ENCODE results near the gene PFKFB3. TPM values are rescaled to one million over a fixed set of nuclear protein-coding genes. Genes with fewer than 3 reads are reported as not detected.

The PFKFB3 gene
- total and polyA plus RNA-seq, 2 of the 4 experiments (the other 2 are of a cell fraction): 34.1 to 45.5 TPM

GRCh38 chr10:6242089-6242488 lies 39.4 kb downstream of the PFKFB3 start:
- ATAC-seq (ENCODE audit: low read depth) (peak; percentile 74), DNase-seq (peak; percentile 80)
- Histone ChIP-seq H3K14ac (replicated peaks; ENCODE audit: low read depth, low read length) (peak overlapping the region; percentile 69), H3K27ac (ENCODE audit: insufficient read depth, low read length) (peak overlapping the region; percentile 81), H2AFZ (replicated peaks; ENCODE audit: low read length, poor library complexity) (no peak overlapping the region), H3K9me3 (ENCODE audit: control insufficient read depth, insufficient read depth, low read length) (no peaks in the 10 kb centered on the region), H4K91ac (ENCODE audit: insufficient read depth, low read depth, low read length) (peak overlapping the region; percentile 43; the same call in 1 of the 2 replicates), H3K56ac (ENCODE audit: extremely low read depth, insufficient read depth, low read length) (no peak overlapping the region), H4K5ac (ENCODE audit: low read depth, low read length) (no peak overlapping the region; the same call in 1 of the 2 replicates), H3K9ac (ENCODE audit: low read depth, low read length) (no peak overlapping the region), H2AK5ac (ENCODE audit: low read depth, low read length) (peak overlapping the region; percentile 77), H3K18ac (ENCODE audit: low read depth, low read length) (peak overlapping the region; percentile 68), H3K9me1 (ENCODE audit: insufficient read depth, low read length) (peaks cover 8% of the 10 kb centered on the region), H4K8ac (ENCODE audit: low read depth in 2 of 2, low read length in 2 of 2) (peak overlapping the region in 1 of 2 experiments; percentile 76; a peak in 1 of 4 replicates), H3K4ac (ENCODE audit: low read depth, low read length) (peak overlapping the region; percentile 94), H4K20me1 (ENCODE audit: insufficient read depth, low read length) (no peaks in the 10 kb centered on the region; the same call in 1 of the 2 replicates), H2BK20ac (ENCODE audit: low read depth, low read length) (peak overlapping the region; percentile 90; the same call in 1 of the 2 replicates), H2AK9ac (replicated peaks; ENCODE audit: low read depth, low read length, poor library complexity) (peak overlapping the region; percentile 58), H3K4me1 (ENCODE audit: control insufficient read depth, insufficient read depth, low read length) (peaks cover 15% of the 10 kb centered on the region), H2BK5ac (ENCODE audit: low read depth, low read length, poor library complexity, severe bottlenecking) (peak overlapping the region; percentile 81), H2BK120ac (ENCODE audit: low read depth, low read length) (peak overlapping the region; percentile 93), H3K36me3 (ENCODE audit: control insufficient read depth, insufficient read depth, low read length) (peaks cover 3% of the 10 kb centered on the region; the same call in 1 of the 2 replicates), H2BK15ac (ENCODE audit: low read depth, low read length) (peak overlapping the region; percentile 53; the same call in 1 of the 3 replicates), H3K79me1 (ENCODE audit: low read depth in 1 of 2, low read length in 2 of 2) (peaks cover 0 to 18% of the 10 kb centered on the region in 2 experiments; a peak in 3 of 4 replicates), H3K23ac (ENCODE audit: low read depth, low read length) (peak overlapping the region; percentile 95), H3K4me3 (ENCODE audit: insufficient read depth, low read depth, low read length) (no peak overlapping the region), H3K4me2 (ENCODE audit: low read depth, low read length) (peak overlapping the region; percentile 83), H3K27me3 (ENCODE audit: control insufficient read depth, insufficient read depth, low read length) (no peaks in the 10 kb centered on the region)
- intact Hi-C loops (cut with micrococcal nuclease): loop anchor here (10.0 kb wide), 1 partner anchor 153 kb away; no protein-coding TSS in a partner anchor
- POLR2A ChIA-PET (ENCODE audit: unreplicated experiment): no interaction called here
- BruUV-seq (replicated peaks): no TSS peak
- in situ Hi-C loops (cut with MboI; ENCODE audit: low sequenced_read_pairs): loop anchor here (25.0 kb wide), 1 partner anchor 495 kb away; no protein-coding TSS in a partner anchor
- dilution Hi-C loops (cut with HindIII; ENCODE audit: low sequenced_read_pairs, unreplicated experiment): no loop called here
- WGBS, 2 experiments (ENCODE audit: extremely low coverage in 2 of 2, insufficient read length in 1 of 2): 33% methylated on average over 2 of the region's 6 CpGs; no CpG with 5 or more reads in 1 of the 2 experiments
- CTCF ChIA-PET: interaction anchor here (1.0 kb wide), 1 partner anchor 160 kb away, joined by 3 read pairs; no protein-coding TSS in a partner anchor
- no peak for TF ChIP-seq RFX5 (IDR thresholded peaks at IDR 0.05; ENCODE audit: low read depth, low read length)
- no peak for TF ChIP-seq MXI1 (IDR thresholded peaks at IDR 0.05; ENCODE audit: borderline replicate concordance, low read depth, low read length)
- no peak for TF ChIP-seq POLR2A (IDR thresholded peaks at IDR 0.05; ENCODE audit: low read depth, low read length)
- TF ChIP-seq CHD1 (IDR thresholded peaks at IDR 0.05; ENCODE audit: low read depth, low read length): no peak
- no peak for TF ChIP-seq USF2 (IDR thresholded peaks at IDR 0.05; ENCODE audit: low read depth, low read length)
- TF ChIP-seq MAFK (IDR thresholded peaks at IDR 0.05; ENCODE audit: low read depth, low read length): no peak
- no peak for TF ChIP-seq CEBPB (IDR thresholded peaks at IDR 0.05; ENCODE audit: low read depth, low read length)
- TF ChIP-seq ELK1 (IDR thresholded peaks at IDR 0.05; ENCODE audit: borderline replicate concordance, low read depth, low read length): no peak
- no peak for TF ChIP-seq MAZ (IDR thresholded peaks at IDR 0.05; ENCODE audit: borderline replicate concordance, low read depth, low read length)
- TF ChIP-seq RCOR1 (IDR thresholded peaks at IDR 0.05; ENCODE audit: insufficient replicate concordance, low read length): no peak
- no peak for TF ChIP-seq BHLHE40 (IDR thresholded peaks at IDR 0.05; ENCODE audit: low read depth, low read length)
- no peak for TF ChIP-seq CTCF (conservative IDR thresholded peaks at IDR 0.05; ENCODE audit: low read depth, low read length)
